HT1080 (cell line): Measurements from ENCODE around the gene CA4. TPM values are rescaled to one million over a fixed set of nuclear protein-coding genes. Genes with fewer than 3 reads are reported as not detected.

Experiments
- DNase-seq: peaks from one replicate; pipeline ENCODE4 v3.0.0-alpha.2; 2015; ENCODE audit warnings: low read depth
- total RNA-seq: library from RNA; depleted of rRNA; stranded (reverse); fragments of >200 nt; shearing (Covaris generic); gene quantifications from 2 replicates; pipeline ENCODE4 v1.2.3, GENCODE V29; 2014

Gene CA4
- total RNA-seq, 1 experiment from 2014 or later = not detected

DNA sequence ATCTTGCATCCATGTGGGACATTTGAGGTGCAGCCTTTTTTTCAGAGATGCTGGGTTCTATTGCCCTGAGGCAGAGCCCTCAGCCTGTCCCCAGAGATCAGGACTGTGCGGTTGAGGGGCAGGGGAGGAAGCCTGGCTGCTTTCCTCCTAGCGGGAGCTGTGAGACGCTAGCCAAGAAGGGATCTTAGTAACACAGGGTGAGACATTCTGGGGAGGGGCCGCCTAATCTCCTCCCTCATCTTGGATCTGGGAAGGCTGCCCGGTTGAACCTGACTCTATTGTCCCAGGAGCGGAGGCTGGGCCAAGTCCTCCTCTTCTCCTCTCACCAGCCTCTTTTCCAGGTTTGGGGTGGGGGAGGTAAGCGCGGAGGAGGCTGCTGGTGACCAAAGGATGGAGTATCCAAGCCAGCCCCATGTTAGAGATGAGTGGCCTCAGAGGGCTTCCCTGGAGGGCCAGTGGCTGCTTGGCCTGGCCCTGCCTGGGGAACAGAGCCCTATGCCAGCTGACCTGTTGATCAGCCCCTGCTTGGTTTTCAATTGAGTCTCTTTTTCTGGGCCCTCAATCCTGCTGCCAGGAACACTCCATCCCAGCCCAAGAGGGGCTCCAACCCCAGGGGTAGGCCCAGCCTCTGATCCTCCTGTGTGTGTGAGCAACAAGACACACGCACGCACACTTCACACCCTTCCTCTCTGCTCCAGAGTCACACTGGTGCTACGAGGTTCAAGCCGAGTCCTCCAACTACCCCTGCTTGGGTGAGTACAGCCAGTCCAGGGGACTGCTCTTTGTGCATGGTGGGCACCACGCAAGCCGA, 5.0 kb downstream of the CA4 start:
- peak; percentile 49 for DNase-seq

DNA sequence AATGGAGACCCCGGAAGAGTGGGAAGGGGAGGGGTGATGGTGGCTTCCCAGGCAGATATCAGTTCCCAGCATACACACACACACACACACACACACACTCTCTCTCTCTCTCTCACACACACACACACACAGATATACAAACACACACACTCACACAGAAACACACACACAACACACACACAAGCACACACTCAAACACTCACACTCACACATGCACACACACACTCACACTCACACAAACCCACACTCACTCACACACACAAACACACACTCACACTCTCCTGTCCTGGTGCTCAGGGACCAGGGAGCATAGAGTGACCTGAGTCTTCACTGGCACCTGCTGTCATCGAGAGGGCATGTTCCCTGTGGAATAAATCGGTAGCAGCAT, 5.6 kb downstream of the CA4 start:
- DNase-seq = no peak

DNA sequence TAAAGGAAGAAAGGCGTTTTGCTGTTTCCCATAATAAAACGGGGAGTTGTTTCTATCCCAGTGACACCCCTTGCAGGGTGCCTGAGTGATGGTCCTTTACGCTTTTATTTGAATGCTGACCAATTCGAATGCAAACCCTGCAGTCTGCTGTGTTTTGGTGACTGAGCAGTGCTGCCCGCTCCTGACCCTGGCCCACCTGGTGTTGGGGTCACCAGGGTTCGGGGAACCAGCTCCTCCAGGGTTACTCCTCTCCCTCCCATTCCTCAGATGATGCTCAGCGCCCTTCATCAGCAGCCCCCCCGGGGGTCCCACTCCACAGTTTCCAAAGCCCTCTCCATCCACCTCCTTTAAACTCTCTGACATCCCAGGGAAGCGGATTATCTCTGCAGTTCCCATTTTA, 6.0 kb downstream of the CA4 start:
- no peak for DNase-seq

DNA sequence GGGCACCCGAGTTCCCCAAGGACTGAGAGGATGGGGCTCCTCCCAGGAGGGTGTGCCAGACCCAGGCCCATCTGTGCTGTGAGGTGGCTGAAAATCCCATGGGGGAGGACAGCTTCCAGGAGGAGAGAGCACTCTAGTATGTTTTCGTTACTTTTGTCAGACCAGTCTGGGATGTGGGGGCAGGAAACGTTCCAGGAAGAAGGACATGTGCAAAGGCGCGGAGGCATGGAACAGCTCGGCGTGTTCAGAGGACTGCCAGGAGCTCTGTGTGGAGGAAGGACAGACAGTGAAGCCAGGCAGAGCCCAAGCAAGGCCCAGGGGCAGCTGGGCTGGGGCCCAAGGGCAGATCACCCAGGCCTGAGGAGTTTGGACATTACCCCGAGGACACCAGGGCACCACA, 7.0 kb downstream of the CA4 start:
- DNase-seq = no peak

DNA sequence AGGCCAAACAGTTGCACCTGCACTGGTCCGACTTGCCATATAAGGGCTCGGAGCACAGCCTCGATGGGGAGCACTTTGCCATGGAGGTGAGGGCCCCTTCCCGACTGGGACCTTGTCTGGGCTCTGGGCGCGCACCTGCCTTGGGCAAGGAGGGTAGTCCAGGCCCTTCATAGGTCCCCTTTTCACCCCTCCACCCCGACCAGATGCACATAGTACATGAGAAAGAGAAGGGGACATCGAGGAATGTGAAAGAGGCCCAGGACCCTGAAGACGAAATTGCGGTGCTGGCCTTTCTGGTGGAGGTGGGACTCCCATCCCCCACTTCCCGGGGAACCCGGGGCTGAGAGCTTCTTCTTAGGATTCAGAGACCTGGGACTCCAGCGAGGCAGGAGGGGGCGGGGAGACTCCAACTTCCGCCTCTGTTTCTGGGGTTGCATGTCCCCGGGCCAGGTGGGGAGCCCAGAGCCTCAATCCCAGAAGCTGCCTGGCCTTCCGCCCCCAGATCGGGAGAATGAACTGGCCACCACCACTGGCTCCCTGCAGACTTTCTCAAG, 7.8 kb downstream of the CA4 start:
- no peak for DNase-seq

DNA sequence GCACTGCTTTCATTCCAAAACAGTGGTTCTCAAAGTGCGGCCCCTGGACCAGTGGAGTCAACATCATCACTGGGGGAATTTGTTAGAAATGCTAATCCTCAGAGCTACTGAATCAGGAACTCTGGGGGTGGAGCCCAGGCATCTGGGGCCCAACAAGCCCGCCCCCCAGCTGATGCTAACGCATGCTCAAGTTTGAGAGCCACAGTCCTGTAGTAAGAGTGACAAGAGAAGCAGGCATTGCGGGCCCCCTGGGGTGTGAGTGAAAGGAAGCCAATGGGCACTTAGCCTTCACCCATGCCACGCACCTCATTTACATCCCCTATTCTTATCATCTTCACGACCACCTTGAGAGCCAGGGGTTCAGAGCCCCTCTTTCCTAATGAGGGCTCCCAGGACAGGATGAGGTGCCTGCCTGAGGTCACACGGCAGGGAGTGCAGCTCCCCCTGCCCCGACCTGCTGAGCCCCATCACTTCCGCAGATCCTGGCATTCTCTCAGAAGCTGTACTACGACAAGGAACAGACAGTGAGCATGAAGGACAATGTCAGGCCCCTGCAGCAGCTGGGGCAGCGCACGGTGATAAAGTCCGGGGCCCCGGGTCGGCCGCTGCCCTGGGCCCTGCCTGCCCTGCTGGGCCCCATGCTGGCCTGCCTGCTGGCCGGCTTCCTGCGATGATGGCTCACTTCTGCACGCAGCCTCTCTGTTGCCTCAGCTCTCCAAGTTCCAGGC, 9.1 kb downstream of the CA4 start:
- no peak for DNase-seq

DNA sequence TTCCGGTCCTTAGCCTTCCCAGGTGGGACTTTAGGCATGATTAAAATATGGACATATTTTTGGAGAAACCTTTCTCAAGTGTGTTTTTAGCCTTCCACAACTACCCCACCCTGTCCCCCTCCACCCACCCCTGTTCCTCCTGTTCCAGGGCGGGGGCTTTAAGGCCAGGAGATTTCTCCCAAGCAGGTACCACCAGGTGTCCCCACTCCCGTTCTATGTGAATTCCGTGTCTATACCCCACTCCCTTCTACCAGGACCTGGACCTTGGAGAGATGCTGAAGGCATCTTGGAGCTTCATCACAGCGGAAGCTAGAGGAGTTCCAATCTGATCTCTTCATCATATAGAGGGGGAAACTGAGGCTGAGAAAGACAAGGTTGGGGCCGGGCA, 9.7 kb downstream of the CA4 start:
- DNase-seq = no peak

DNA sequence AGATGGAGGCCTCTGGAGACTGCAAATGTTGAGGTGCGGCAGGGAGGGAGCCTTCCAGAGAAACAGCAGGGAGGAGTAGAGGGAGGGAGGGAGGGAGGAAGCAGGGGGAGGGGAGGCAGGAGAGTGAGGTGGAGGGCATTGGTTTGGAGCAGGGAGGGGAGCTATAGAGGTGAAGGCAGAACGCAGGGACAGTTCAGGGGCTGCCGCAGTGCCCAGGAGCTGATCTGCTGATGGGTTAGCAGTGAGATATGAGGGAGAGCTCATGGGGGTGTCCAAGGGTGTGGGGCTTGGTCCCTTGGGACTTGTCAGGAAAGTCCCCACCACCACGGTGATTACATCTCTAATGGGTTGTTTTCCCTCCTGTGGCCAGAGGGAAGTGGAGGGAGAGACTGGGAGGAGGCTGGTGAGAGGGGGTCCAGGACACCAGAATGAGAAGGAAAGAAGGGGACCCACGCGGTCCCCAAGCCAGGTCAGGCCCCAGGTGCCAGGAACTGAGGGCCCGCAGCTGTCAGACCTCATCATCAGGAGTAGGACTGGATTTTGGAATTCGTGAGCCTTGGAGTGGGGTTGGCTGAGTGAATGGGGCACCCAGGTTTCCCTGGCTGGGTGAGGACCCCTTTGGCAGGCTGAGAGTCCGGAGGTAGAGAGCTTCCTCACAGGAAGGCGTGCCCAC, 11.2 kb downstream of the CA4 start:
- no peak for DNase-seq

DNA sequence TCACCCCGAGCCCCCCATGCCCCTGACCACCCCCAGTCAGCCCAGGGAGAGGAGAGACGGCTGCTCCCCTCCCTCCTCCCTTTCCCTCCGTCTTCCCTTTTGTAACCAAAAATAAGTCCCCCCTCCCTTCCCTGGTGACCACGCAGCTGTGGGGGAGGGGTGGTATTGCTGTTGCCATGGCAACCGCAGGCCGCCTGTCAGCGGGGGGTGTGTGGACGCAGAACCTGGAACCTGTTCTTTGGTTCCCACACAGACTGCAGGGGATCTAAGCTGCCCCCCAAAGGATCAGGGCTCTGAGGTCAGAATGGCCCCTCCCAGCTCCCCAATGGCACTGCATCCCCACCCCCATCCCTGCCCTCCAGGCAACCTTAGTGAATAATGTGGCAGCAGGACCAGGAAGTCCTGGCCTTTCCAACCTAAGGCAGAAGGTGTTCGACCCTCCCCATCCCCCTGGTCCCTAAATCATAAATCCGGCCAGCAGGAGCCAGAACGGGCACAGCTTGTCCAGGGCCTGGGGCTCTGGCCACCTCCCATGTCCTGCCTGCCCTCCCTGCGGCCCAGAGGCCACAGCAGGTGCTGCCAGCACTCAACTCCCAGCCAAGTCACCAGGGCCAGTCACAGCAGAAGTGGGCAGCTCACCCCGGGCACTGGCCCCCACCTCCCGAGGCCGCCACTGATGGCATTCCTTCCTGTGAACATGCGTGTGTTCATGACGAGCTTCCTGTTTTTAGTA, 12.0 kb downstream of the CA4 start:
- DNase-seq = no peak

DNA sequence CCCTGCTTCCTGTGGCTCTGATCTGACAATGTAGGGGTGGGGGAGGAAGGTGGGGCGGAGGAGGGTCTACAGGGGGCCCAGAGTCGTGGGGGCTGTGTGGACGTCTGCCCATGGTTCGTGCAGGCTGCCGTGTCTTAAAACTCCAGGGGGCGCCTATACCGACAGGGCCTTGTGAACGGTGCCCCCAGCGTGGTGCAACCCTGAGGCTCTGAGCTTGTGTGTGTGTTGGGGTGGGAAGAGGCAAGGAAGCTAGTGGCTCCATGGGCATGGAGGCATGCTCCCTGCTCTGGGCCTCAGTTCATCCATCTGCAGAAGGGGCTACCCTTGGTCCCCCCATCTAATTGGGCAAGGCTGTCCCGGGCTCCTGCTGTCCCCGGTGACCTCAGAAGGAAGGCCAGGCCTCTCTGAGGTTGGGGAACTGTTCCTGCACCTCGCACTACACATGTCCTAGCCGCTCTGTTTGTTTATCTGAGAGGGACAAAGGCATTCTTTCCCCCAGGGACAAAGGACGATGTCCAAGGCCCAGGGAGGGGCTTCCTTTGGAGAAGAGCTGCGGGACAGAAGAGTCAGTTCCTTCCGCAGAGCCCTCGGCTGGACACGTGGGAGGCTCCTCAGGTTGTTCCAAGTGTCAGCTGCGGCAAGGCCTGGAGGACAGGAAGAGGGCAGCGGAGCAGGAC, 13.5 kb downstream of the CA4 start:
- DNase-seq = no peak

DNA sequence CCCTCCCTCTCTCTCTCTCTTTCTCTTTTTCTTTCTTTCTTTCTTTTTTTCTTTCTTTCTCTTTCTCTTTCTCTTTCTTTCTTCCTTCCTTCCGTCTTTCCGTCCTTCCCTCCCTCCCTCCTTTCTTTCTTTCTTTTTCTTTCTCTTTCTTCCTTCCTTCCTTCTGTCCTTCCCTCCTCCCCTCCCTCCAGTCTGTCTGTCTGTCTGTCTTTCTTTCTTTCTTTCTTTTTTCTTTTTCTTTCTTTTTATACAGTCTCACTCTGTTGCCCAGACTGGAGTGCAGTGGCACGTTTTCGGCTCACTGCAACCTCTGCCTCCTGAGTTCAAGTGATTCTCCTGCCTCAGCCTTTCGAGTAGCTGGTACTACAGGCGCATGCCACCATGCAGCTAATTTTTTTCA, 14.4 kb downstream of the CA4 start:
- DNase-seq = no peak

DNA sequence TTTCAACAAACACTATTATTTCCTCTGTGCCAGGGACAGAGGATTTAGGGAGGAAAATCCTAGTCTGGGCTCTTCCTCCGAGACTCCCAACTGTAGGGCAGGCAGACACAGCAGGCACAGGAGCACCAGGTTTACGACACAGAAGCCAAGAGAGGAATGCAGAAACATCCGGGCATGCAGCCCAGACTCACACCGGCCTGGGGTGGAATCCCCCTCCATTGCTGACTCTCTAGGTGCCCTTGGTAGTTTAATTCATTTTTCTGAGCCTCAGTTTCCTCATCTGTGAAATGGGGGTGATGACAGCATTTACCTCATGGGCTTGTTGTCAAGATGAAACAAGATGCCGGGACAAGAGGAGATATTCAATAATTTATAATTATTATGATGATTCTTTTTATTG, 14.9 kb downstream of the CA4 start:
- DNase-seq = no peak

DNA sequence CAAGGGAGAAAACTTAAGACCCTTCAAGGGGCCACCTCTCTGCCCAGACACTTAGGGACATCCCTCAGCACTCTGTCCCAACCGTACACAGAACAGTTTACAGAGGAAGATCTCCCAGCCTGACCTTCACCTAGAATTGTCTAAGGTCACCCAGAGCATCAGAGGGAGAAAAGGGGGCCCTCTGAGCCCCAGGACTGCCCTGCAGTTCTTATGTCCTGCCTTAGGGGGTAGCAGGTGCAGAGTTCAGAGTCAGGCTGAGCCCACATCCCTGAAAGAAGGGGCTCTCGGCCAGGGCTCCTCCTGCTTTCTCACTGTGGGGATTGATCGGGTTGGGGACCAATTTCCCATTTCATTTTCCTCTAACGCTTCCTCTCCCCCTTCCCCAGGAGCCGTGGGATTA, 15.4 kb downstream of the CA4 start:
- no peak for DNase-seq

DNA sequence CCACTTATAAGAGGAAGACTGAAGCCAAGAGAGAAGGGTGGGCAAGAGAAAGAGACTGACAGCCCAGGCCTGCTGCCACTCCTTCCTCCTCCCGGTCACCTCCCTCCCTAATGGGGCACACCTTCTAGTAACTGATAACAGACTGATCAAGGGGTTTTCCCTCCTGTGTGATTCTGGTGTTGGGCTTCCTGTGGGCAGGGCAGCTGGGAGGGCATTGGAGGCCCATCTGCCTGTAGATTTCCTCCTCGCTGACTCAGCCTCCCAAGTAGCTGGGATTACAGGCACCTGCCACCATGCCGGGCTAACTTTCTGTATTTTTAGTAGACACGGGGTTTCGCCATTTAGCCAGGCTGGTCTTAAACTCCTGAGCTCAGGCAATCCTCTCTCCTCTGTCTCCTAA, 16.2 kb downstream of the CA4 start:
- peak; percentile 61 for DNase-seq

DNA sequence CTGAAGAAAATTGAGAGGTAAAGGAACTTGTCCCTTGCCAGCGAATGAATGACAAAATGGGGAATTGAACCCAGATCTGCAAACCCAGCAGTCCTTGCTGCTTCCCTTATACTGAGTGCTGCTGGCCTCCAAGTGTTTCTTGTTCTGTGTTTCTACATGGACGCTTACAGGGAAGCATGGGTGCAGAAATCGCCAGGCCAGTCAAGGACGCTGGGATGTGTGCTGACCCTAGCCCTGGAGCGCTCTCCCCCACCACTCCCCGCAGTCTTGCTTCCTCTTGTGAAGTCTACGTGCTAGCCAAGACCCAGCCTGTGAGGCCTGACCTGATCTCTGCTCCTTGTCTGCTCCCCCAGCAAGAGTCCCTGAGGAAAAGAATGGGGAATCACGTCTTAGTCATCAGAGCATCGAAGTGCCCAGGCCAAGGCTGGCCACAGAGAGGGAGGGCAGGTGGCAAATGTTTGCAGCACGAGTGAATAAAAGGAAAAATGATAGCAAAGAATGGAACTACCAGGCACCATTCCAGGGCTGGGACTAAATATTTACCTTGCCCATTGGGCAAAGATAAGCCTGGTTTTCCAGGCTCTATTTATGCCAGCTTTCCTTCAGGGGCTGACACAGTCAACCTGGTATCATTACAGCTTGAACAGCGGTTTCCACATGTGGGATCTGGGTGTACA, 17.4 kb downstream of the CA4 start:
- DNase-seq = peak; percentile 34

DNA sequence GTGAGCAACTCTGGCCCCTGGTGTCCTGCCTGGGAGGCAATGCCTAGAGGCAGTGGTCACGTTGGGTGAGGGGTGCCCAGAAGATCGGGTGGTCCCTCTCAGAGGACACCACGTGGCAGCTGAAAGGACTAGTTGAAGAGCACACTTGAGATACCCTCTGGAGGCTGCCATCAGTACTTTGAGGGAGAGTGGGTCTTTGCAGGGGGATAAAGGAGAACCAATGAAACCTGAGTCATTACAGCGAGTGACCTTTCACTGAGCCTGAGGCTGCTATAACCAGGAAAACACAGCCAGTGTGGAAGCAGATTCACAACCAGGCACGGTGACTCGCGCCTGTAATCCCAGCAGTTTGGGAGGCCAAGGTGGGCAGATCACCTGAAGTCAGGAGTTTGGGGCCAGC, 18.9 kb downstream of the CA4 start:
- DNase-seq = no peak

DNA sequence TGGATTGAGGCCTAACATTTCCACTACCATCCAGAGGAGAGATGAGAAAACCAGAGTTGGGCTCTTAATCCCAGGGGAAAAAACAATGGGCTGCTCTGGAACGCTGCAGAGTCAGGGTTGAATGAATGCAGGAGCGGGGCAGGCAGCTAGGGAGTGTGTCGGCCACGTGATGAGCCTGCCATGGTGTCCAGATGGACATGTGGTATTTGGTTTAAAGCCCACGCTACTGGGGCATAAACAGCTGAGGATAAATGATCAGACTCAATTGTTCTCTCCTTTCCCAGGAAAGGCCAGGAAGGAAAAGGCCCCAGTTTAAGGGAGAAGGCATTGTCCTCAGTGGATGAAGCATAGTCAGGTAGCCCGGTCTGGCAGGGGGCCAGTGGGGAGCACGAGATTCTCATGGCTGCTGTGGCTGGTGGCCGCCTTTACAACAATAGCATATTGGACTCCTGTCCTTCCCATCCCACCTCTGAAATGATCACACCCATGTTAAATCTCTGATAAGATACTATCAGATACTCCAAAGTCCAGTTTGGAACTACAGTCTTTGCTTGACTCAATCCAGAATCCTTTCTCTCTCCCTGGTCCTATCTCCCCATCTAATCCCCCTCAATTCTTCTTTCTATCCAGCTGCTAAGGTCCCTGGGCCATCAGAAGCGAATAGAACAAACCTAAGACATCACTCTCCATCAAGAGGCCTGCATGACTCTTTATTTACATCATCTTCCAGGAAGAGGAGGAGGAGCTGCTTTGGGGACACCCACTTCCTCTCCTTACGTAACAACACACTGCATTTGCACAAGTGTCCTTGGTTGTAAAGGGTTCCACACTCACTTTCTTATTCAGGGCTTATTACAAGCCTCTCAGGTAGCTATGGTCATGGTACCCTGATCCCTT, 20.4 kb downstream of the CA4 start:
- peak; percentile 42 for DNase-seq

DNA sequence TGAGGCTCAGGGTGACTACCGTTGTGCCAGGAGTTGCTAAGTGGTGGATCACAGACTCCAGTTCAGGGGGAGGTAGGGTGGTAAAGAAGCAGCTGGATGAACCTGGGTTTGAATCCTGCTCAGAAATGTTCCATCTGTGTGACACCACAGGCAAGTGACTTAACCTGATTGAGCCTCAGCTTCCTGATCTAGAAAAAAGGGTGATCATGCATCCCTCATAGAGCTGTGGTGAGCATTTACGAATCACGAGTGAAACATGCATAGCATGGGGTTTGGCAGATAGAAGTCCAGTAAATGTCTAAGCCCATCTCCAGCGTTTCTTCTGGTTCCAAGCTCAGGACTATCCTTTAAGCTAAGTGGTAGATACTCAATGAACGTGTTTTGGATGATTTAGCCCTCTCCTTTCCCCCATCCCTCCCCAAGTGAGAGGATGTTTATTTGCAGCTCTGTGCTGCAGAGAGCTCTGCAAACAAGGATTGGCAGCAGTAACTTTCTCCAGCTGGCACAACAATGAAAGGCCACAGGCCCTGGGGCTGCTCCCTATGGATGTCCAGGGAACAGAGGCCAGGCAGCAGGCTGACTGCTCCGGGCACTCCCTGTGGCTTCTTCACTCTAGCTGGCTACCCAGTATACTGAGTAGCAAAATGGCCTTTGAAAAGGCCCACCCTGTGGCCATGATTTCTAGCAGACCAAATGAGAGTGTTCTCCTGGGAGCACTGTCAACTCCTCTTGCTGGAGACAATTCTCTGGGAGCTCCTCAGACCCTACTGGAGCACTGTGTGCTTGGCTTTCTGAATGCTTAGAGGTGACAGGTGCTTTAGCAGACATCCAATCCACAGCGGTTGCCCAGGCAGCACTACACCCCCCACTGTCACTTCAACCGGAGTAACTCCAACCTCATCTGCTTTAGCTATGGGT, 21.3 kb downstream of the CA4 start:
- DNase-seq = no peak
